Measurements from ENCODE around the gene PEX14. TPM values are rescaled to one million over a fixed set of nuclear protein-coding genes. Genes with fewer than 3 reads are reported as not detected.

The PEX14 gene
- total RNA-seq, 1 donor = 15.2 TPM

DNA sequence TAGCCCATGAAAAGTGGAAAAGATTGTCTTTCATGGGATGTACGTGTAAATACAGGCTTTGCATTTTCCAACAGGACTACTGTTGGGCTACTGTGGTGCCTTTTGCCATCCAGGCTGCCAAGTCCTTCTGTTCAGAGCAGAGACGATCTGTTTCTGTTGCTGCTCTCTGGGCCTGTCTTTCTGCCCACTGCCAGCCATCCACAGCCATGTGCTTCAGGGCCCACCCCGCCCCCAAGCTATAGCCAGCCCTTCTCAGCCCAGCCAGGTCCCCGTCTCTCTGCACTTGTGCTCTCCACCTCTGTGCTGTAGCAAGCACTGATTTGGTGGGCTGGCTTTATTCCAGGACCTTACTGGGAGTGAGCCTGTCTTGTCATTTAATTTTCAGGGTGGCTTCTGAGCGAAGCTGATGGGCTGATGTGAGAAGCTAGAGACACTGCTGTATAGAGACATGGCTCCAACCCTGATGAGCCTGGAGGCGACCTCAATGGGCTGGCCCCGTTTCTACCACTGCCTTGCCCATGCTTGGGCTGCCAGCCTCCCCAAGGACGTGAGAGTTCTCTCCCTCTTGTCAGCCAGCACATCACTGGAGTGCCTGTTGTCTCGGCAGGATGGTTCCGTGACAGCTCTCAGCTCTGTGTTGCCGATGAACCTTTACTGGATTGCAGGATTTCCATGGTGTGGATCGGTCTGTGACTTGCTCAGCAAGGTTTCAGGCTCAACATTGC is 137.8 kb downstream of the PEX14 start:
- peaks cover 16% of the 10 kb centered on the region for H4K20me1 ChIP-seq (ENCODE audit: insufficient read depth, low read length)

GRCh38 chr1:10613340-10613739 is 138.6 kb downstream of the PEX14 start:
- no peak for DNase-seq (ENCODE audit: insufficient read length, low spot score, missing footprints)
- Histone ChIP-seq H3K4me1 (ENCODE audit: insufficient read depth, low read length) (peaks cover 3% of the 10 kb centered on the region), H4K20me1 (ENCODE audit: insufficient read depth, low read length) (peaks cover 17% of the 10 kb centered on the region), H3K79me2 (ENCODE audit: insufficient read depth, low read length) (peaks cover 3% of the 10 kb centered on the region), H3K4me2 (ENCODE audit: insufficient read depth, low read length) (no peak overlapping the region), H3K27ac (ENCODE audit: low read depth, low read length) (no peak overlapping the region), H2AFZ (ENCODE audit: low read length) (no peak overlapping the region), H3K9me3 (ENCODE audit: low read depth, low read length) (no peaks in the 10 kb centered on the region), H3K4me3 (ENCODE audit: insufficient read depth, low read length) (no peak overlapping the region), H3K36me3 (ENCODE audit: insufficient read depth, low read length) (no peaks in the 10 kb centered on the region), H3K27me3 (ENCODE audit: insufficient read depth, low read length) (no peaks in the 10 kb centered on the region)
- TF ChIP-seq, protein P1, sequence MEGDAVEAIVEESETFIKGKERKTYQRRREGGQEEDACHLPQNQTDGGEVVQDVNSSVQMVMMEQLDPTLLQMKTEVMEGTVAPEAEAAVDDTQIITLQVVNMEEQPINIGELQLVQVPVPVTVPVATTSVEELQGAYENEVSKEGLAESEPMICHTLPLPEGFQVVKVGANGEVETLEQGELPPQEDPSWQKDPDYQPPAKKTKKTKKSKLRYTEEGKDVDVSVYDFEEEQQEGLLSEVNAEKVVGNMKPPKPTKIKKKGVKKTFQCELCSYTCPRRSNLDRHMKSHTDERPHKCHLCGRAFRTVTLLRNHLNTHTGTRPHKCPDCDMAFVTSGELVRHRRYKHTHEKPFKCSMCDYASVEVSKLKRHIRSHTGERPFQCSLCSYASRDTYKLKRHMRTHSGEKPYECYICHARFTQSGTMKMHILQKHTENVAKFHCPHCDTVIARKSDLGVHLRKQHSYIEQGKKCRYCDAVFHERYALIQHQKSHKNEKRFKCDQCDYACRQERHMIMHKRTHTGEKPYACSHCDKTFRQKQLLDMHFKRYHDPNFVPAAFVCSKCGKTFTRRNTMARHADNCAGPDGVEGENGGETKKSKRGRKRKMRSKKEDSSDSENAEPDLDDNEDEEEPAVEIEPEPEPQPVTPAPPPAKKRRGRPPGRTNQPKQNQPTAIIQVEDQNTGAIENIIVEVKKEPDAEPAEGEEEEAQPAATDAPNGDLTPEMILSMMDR (IDR thresholded peaks at IDR 0.05; ENCODE audit: extremely low read depth, low read depth, low read length) = no peak

More for the DNA sequence above, 137.8 kb downstream of the PEX14 start:
- Histone ChIP-seq H3K4me1 (ENCODE audit: insufficient read depth, low read length) (peaks cover 3% of the 10 kb centered on the region), H3K9me3 (ENCODE audit: low read depth, low read length) (no peaks in the 10 kb centered on the region), H3K4me3 (ENCODE audit: insufficient read depth, low read length) (no peak overlapping the region), H3K27ac (ENCODE audit: low read depth, low read length) (no peak overlapping the region), H3K4me2 (ENCODE audit: insufficient read depth, low read length) (no peak overlapping the region), H3K27me3 (ENCODE audit: insufficient read depth, low read length) (no peaks in the 10 kb centered on the region), H3K79me2 (ENCODE audit: insufficient read depth, low read length) (peaks cover 3% of the 10 kb centered on the region), H3K36me3 (ENCODE audit: insufficient read depth, low read length) (no peaks in the 10 kb centered on the region), H2AFZ (ENCODE audit: low read length) (no peak overlapping the region)
- TF ChIP-seq, protein P1 (IDR thresholded peaks at IDR 0.05; ENCODE audit: extremely low read depth, low read depth, low read length) = no peak
- DNase-seq (ENCODE audit: insufficient read length, low spot score, missing footprints) = no peak

- no peak overlapping the region for H3K4me2 ChIP-seq (ENCODE audit: insufficient read depth, low read length)
- no peaks in the 10 kb centered on the region for H3K36me3 ChIP-seq (ENCODE audit: insufficient read depth, low read length)
- peaks cover 20% of the 10 kb centered on the region for H4K20me1 ChIP-seq (ENCODE audit: insufficient read depth, low read length)
- peaks cover 3% of the 10 kb centered on the region for H3K4me1 ChIP-seq (ENCODE audit: insufficient read depth, low read length)
- H3K27me3 ChIP-seq (ENCODE audit: insufficient read depth, low read length) = no peaks in the 10 kb centered on the region
- H2AFZ ChIP-seq (ENCODE audit: low read length) = no peak overlapping the region
- H3K27ac ChIP-seq (ENCODE audit: low read depth, low read length) = no peak overlapping the region
- TF ChIP-seq, protein P1 (IDR thresholded peaks at IDR 0.05; ENCODE audit: extremely low read depth, low read depth, low read length) = no peak
- no peaks in the 10 kb centered on the region for H3K9me3 ChIP-seq (ENCODE audit: low read depth, low read length)
- H3K4me3 ChIP-seq (ENCODE audit: insufficient read depth, low read length) = no peak overlapping the region
- no peak for DNase-seq (ENCODE audit: insufficient read length, low spot score, missing footprints)
- H3K79me2 ChIP-seq (ENCODE audit: insufficient read depth, low read length) = peaks cover 3% of the 10 kb centered on the region
These were observed 139.1 kb downstream of the PEX14 start for GRCh38 chr1:10613861-10614260.

DNA sequence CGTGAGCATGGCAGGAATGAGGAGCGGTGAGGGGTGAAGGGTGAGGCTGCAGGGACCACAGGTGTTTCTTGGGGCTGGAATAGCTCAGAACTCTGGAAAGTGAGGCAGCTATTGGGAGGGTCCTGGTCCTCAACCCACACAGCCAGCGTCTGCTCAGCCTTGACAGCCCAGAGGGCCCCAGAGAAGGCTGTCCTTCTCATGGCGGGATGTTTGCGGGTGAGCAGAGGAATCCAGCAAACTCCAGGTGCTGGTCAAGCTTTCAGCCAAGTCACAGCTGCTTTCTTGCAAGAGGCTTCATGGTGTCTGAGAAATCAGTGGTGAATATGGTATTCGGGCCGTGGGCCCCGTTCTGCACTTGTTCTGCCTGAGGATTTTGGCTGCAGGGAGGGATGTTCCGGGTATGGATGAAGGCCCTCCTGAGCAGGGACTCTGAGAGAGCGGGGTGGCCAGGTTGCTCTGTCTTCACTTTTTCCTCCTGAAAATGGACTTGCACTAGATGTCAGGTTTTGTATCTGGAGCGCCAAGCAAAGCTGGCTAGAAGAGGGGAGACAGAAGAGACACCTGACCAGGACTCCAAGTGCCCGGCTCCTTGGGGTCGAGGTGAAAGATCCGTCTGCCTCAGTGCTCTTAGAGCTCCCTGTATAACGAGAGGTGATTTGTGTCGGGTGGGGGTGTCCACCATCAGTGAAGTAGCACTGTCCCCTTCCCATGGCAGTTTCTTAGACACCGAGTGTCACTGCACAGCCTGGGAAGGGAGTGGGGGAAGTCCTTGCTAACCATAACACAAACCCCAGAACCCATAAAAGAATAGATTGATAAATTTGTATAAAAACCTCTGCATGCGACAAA is 139.9 kb downstream of the PEX14 start:
- Histone ChIP-seq H3K79me2 (ENCODE audit: insufficient read depth, low read length) (peaks cover 3% of the 10 kb centered on the region), H3K9me3 (ENCODE audit: low read depth, low read length) (no peaks in the 10 kb centered on the region), H3K4me1 (ENCODE audit: insufficient read depth, low read length) (peaks cover 3% of the 10 kb centered on the region), H3K27me3 (ENCODE audit: insufficient read depth, low read length) (no peaks in the 10 kb centered on the region), H2AFZ (ENCODE audit: low read length) (no peak overlapping the region), H3K4me2 (ENCODE audit: insufficient read depth, low read length) (no peak overlapping the region), H3K4me3 (ENCODE audit: insufficient read depth, low read length) (no peak overlapping the region), H3K27ac (ENCODE audit: low read depth, low read length) (no peak overlapping the region), H3K36me3 (ENCODE audit: insufficient read depth, low read length) (no peaks in the 10 kb centered on the region), H4K20me1 (ENCODE audit: insufficient read depth, low read length) (peaks cover 20% of the 10 kb centered on the region)
- TF ChIP-seq, protein P1 (IDR thresholded peaks at IDR 0.05; ENCODE audit: extremely low read depth, low read depth, low read length) = no peak
- DNase-seq (ENCODE audit: insufficient read length, low spot score, missing footprints) = no peak

Data from osteoblast (primary cell).